ENCODE results near the gene EREG.

Gene EREG

GRCh38 chr4:74433043-74433442 is 68.1 kb downstream of the EREG start:
- DNase-seq, result no peak

GRCh38 chr4:74433541-74434172 is 68.7 kb downstream of the EREG start:
- no peak for DNase-seq

GRCh38 chr4:74435296-74435695 is 70.4 kb downstream of the EREG start:
- no peak for DNase-seq

- no peak for DNase-seq
Measured at GRCh38 chr4:74437866-74438265, 72.9 kb downstream of the EREG start.
